Mucosa of stomach (tissue), 1 donor: ENCODE measurements around the gene ARPC5L.
"Not testable (repeated sequence)": the region's sequence is repeated elsewhere in the genome, so short reads cannot be mapped to it uniquely, and the experiment has no call there.

Experiments used
- H3K27me3 ChIP-seq: one replicate; pipeline ENCODE4 v1.7.0; 2013; ENCODE audit warnings: mild to moderate bottlenecking, low read length; ENCODE audit not compliant: control insufficient read depth, insufficient read depth
- H3K36me3 ChIP-seq: one replicate; pipeline ENCODE4 v1.7.0; 2013; ENCODE audit warnings: low read length; ENCODE audit not compliant: control insufficient read depth, insufficient read depth
- H3K4me1 ChIP-seq: one replicate; pipeline ENCODE4 v1.7.0; 2013; ENCODE audit warnings: mild to moderate bottlenecking, low read length; ENCODE audit not compliant: control insufficient read depth, insufficient read depth
- H3K4me3 ChIP-seq: one replicate; pipeline ENCODE4 v1.7.0; 2013; ENCODE audit warnings: low read length
- H3K9ac ChIP-seq: one replicate; pipeline ENCODE4 v1.7.0; 2013; ENCODE audit warnings: mild to moderate bottlenecking, low read length, moderate library complexity
- H3K9me3 ChIP-seq: one replicate; pipeline ENCODE4 v1.7.0; 2013; ENCODE audit warnings: mild to moderate bottlenecking, low read length, moderate library complexity; ENCODE audit not compliant: control insufficient read depth
- donor health status: Pancreatic carcinoma.

ARPC5L gene

GRCh38 chr9:124920394-124920793 is 58.5 kb downstream of the ARPC5L start:
- H3K4me1 ChIP-seq, H3K4me3 ChIP-seq, H3K9ac ChIP-seq, H3K27me3 ChIP-seq, H3K9me3 ChIP-seq, H3K36me3 ChIP-seq: not testable (repeated sequence)
